Endothelial cell of umbilical vein (primary cell): ENCODE data around the gene ACAP2. TPM values are rescaled to one million over a fixed set of nuclear protein-coding genes. Genes with fewer than 3 reads are reported as not detected.
"Not testable (repeated sequence)": the region's sequence is repeated elsewhere in the genome, so short reads cannot be mapped to it uniquely, and the experiment has no call there.

Experiments used
- BruUV-seq: library from RNA; stranded (reverse); fragments of 400-500 nt; replicated peaks from 2 replicates; lab custom pipeline; 2021; lab: Mats Ljungman, UMichigan
- CTCF ChIA-PET: fragments of 300-600, 350-600 bp; sonication (Branson Sonifier 250); formaldehyde crosslinking; loops from one replicate; lab custom pipeline; 2021; ENCODE audit warnings: antibody characterized with exemption, inconsistent platforms; lab: Charles Lee
- POLR2A ChIA-PET: fragments of 300-600, 350-600 bp; sonication (Branson Sonifier 250); formaldehyde crosslinking; loops from one replicate; lab custom pipeline; 2021; ENCODE audit warnings: antibody characterized with exemption, inconsistent platforms; lab: Charles Lee
- DNase-seq: peaks from one replicate; pipeline ENCODE4 v3.0.0-alpha.2; 2011; ENCODE audit warnings: low read depth, low spot score
- FAIRE-seq: peaks from 2 replicates; lab custom pipeline; 2011; peaks lifted over from hg19 to GRCh38; lab: Jason Lieb, UNC
- H2AFZ ChIP-seq: 2 replicates; pipeline ENCODE4 v1.6.0; 2012; ENCODE audit warnings: low read depth, low read length, control low read depth, inconsistent platforms
- H3K27ac ChIP-seq: 2 replicates; pipeline ENCODE4 v1.5.1; 2011; ENCODE audit warnings: low read depth, mild to moderate bottlenecking, control low read depth, low read length, moderate library complexity; ENCODE audit not compliant: insufficient read depth
- H3K27me3 ChIP-seq, 2 experiments: 2 replicates each; pipeline versions ENCODE4 v1.6.0 to v1.6.1; 2011; ENCODE audit warnings: low read length in 2 of 2, mixed read lengths in 1 of 2; ENCODE audit not compliant: control insufficient read depth in 2 of 2, insufficient read depth in 2 of 2
- H3K36me3 ChIP-seq, 2 experiments: 2 replicates in 1 of 2; 3 replicates in 1 of 2; pipeline ENCODE4 v1.5.1; 2011; ENCODE audit warnings: low read length in 2 of 2, mild to moderate bottlenecking in 1 of 2, moderate library complexity in 1 of 2; ENCODE audit not compliant: control insufficient read depth in 2 of 2, insufficient read depth in 2 of 2; ENCODE audit errors: extremely low read depth in 1 of 2
- H3K4me1 ChIP-seq: 3 replicates; pipeline ENCODE4 v1.5.1; 2011; ENCODE audit warnings: mild to moderate bottlenecking, low read length; ENCODE audit not compliant: control insufficient read depth, insufficient read depth; ENCODE audit errors: extremely low read depth
- H3K4me2 ChIP-seq: 2 replicates; pipeline ENCODE4 v1.6.1; 2011; ENCODE audit warnings: low read length, control low read depth, mixed read lengths; ENCODE audit not compliant: insufficient read depth
- H3K4me3 ChIP-seq, 3 experiments: fragments of 200-600 bp in 1 of 3; sonication (generic), shearing (Covaris generic) in 1 of 3; replicated peaks in 1 of 3; 2 replicates each; pipeline ENCODE4 v1.5.1; 2011 to 2016; ENCODE audit warnings: control low read depth in 3 of 3, low read length in 3 of 3, mild to moderate bottlenecking in 2 of 3, inconsistent platforms in 1 of 3, low read depth in 1 of 3, moderate library complexity in 1 of 3; ENCODE audit not compliant: insufficient read depth in 1 of 3
- H3K79me2 ChIP-seq: 2 replicates; pipeline ENCODE4 v1.6.0; 2012; ENCODE audit warnings: low read length, inconsistent platforms; ENCODE audit not compliant: control insufficient read depth, insufficient read depth
- H3K9ac ChIP-seq: replicated peaks from 2 replicates; pipeline ENCODE3; 2011; ENCODE audit warnings: low read length, control low read depth; ENCODE audit not compliant: insufficient read depth; ENCODE audit errors: extremely low read depth
- H3K9me1 ChIP-seq: replicated peaks from 3 replicates; pipeline ENCODE4 v1.6.0; 2011; ENCODE audit warnings: mild to moderate bottlenecking, low read length; ENCODE audit not compliant: control insufficient read depth, insufficient read depth; ENCODE audit errors: extremely low read depth
- H3K9me3 ChIP-seq: replicated peaks from 2 replicates; pipeline ENCODE4 v1.5.1; 2012; ENCODE audit warnings: low read length, inconsistent platforms; ENCODE audit not compliant: control insufficient read depth, insufficient read depth
- H4K20me1 ChIP-seq: replicated peaks from 2 replicates; pipeline ENCODE3; 2011; ENCODE audit warnings: mild to moderate bottlenecking, low read length; ENCODE audit not compliant: control insufficient read depth, insufficient read depth; ENCODE audit errors: extremely low read depth
- EZH2 ChIP-seq: IDR thresholded peaks from 2 replicates; pipeline ENCODE4 v1.6.1; 2012; ENCODE audit warnings: borderline replicate concordance, low read depth, mild to moderate bottlenecking, moderate library complexity, low read length, inconsistent platforms; ENCODE audit not compliant: severe bottlenecking
- FOS ChIP-seq: IDR thresholded peaks from 2 replicates; pipeline ENCODE4 v1.6.1; 2011; ENCODE audit warnings: mild to moderate bottlenecking, low read length, moderate library complexity, borderline replicate concordance; ENCODE audit not compliant: insufficient read depth
- GATA2 ChIP-seq: IDR thresholded peaks from 2 replicates; pipeline ENCODE4 v1.7.0; 2011; ENCODE audit warnings: low read depth, mild to moderate bottlenecking, moderate library complexity, mixed read lengths, low read length; ENCODE audit not compliant: insufficient read length, insufficient read depth
- JUN ChIP-seq: IDR thresholded peaks from 2 replicates; pipeline ENCODE4 v1.6.1; 2011; ENCODE audit warnings: borderline replicate concordance, low read depth; ENCODE audit not compliant: insufficient read length, insufficient read depth
- MYC ChIP-seq: IDR thresholded peaks from one replicate; pipeline ENCODE4 v1.6.1; 2011; ENCODE audit warnings: mild to moderate bottlenecking, low read depth, low read length
- POLR2A ChIP-seq: IDR thresholded peaks from 2 replicates; pipeline ENCODE4 v1.6.1; 2012; ENCODE audit warnings: low read depth, mild to moderate bottlenecking, control low read depth, low read length
- POLR2AphosphoS5 ChIP-seq: IDR thresholded peaks from 2 replicates; pipeline ENCODE4 v1.6.1; 2012; ENCODE audit warnings: low read depth, mild to moderate bottlenecking, control low read depth, low read length, moderate library complexity; ENCODE audit not compliant: insufficient read depth
- dilution Hi-C: fragments of 300-500 bp; cut with MboI; formaldehyde crosslinking; loops from one replicate; pipeline ENCODE4 v1.15.0; 2019; ENCODE audit warnings: low sequenced_read_pairs; ENCODE audit not compliant: extremely low pct_ligation_motif_present
- intact Hi-C: fragments of 100-400 bp; cut with micrococcal nuclease; formaldehyde crosslinking; loops from one replicate; pipeline ENCODE4 v1.10.0; 2022
- polyA plus RNA-seq, 4 experiments: library from polyadenylated mRNA; depleted of rRNA in 3 of 4; stranded (reverse) in 3 of 4; unstranded in 1 of 4; fragments of >200 nt; gene quantifications; 2 replicates each; pipeline versions ENCODE4 v1.2.1 to v1.2.3, GENCODE V29; 2011 to 2012; ENCODE audit warnings: missing spikeins in 1 of 4
- total RNA-seq: library from RNA; stranded (reverse); gene quantifications from 2 replicates; pipeline ENCODE4 v1.2.3, GENCODE V29; 2021
- TF ChIP-seq, protein P1 (sequence below), 2 donors: IDR thresholded peaks; 1 replicate in 1 of 2; 2 replicates in 1 of 2; pipeline ENCODE4 v1.5.1; 2011; ENCODE audit warnings: low read length in 2 of 2, mild to moderate bottlenecking in 2 of 2, moderate library complexity in 2 of 2, control low read depth in 1 of 2, inconsistent platforms in 1 of 2, low read depth in 1 of 2; ENCODE audit not compliant: insufficient read depth in 1 of 2; ENCODE audit errors: extremely low read depth in 1 of 2
- TF ChIP-seq, protein P2 (sequence below): IDR thresholded peaks from 2 replicates; pipeline ENCODE4 v1.6.1; 2011; ENCODE audit not compliant: insufficient read depth, insufficient read length

Gene ACAP2
- total and polyA plus RNA-seq, 2 donors (not counting 3 experiments of a cell fraction or from before 2014, with no cell fraction given): 13.6 to 36.9 TPM

DNA sequence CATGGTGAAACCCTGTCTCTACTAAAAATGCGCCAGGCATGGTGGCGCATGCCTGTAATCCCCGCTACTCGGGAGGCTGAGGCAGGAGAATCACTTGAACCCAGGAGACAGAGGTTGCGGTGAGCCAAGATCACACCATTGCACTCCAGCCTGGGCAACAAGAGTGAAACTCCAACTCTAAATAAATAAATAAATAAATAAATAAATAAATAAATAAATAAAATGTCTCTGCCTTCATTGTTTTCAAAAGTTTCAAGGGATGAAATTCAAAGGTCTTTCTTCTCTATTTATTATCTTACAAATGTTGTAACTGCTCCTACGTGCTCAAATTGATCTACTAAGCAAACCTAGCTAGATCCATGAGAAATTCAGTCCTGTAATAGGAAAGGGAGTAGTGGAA, 44.4 kb downstream of the ACAP2 start:
- H2AFZ ChIP-seq, H3K9ac ChIP-seq, DNase-seq, BruUV-seq, H3K27ac ChIP-seq, CTCF ChIA-PET, H3K9me1 ChIP-seq, H3K4me3 ChIP-seq, dilution Hi-C loops, FAIRE-seq, H3K9me3 ChIP-seq, H4K20me1 ChIP-seq, intact Hi-C loops, H3K27me3 ChIP-seq, POLR2A ChIA-PET, H3K36me3 ChIP-seq, H3K4me1 ChIP-seq, H3K4me2 ChIP-seq: not testable (repeated sequence)
- peaks cover 44% of the 10 kb centered on the region for H3K79me2 ChIP-seq

DNA sequence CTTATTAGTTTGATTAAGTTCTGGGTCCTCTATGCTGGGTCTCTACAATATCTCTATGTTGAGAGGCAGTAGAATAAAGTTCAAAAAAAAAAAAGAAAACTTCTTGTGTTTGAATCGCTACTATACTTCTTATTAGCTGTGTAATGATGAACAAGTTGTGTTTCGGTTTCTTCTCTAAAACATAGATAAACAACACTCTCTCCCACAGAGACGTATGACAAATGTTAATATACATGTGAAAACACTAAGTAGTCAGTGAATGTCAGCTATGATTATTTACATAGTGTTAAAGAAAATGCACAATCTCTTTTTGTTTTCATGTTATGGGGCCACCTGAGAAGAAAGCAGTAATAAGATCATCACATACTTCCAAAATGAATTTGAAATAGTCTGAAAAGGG, 45.3 kb downstream of the ACAP2 start:
- CTCF ChIA-PET: interaction anchor here (1.2 kb wide), 1 partner anchor 126 kb away, joined by 3 read pairs; the partner anchor contains the start of gene XXYLT1

More for the DNA sequence above, 45.3 kb downstream of the ACAP2 start:
- Histone ChIP-seq H3K27ac (no peak overlapping the region), H3K4me2 (no peak overlapping the region), H2AFZ (no peak overlapping the region), H3K4me1 (no peaks in the 10 kb centered on the region), H3K9me1 (no peaks in the 10 kb centered on the region), H3K36me3 (no peaks in the 10 kb centered on the region), H3K9ac (no peak overlapping the region), H3K9me3 (no peaks in the 10 kb centered on the region), H3K4me3 (no peak overlapping the region), H3K79me2 (peaks cover 42% of the 10 kb centered on the region), H3K27me3 (no peaks in the 10 kb centered on the region), H4K20me1 (no peaks in the 10 kb centered on the region)
- TF ChIP-seq EZH2: no peak
- TF ChIP-seq GATA2: no peak
- no peak for TF ChIP-seq POLR2A
- no peak for TF ChIP-seq POLR2AphosphoS5
- TF ChIP-seq, protein P1, sequence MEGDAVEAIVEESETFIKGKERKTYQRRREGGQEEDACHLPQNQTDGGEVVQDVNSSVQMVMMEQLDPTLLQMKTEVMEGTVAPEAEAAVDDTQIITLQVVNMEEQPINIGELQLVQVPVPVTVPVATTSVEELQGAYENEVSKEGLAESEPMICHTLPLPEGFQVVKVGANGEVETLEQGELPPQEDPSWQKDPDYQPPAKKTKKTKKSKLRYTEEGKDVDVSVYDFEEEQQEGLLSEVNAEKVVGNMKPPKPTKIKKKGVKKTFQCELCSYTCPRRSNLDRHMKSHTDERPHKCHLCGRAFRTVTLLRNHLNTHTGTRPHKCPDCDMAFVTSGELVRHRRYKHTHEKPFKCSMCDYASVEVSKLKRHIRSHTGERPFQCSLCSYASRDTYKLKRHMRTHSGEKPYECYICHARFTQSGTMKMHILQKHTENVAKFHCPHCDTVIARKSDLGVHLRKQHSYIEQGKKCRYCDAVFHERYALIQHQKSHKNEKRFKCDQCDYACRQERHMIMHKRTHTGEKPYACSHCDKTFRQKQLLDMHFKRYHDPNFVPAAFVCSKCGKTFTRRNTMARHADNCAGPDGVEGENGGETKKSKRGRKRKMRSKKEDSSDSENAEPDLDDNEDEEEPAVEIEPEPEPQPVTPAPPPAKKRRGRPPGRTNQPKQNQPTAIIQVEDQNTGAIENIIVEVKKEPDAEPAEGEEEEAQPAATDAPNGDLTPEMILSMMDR (IDR thresholded peaks at IDR 0.05; ENCODE audit: extremely low read depth in 1 of 2, insufficient read depth in 1 of 2, low read depth in 1 of 2, low read length in 2 of 2): no peak
- no peak for TF ChIP-seq FOS
- TF ChIP-seq MYC: no peak
- TF ChIP-seq JUN: no peak
- TF ChIP-seq, protein P2, sequence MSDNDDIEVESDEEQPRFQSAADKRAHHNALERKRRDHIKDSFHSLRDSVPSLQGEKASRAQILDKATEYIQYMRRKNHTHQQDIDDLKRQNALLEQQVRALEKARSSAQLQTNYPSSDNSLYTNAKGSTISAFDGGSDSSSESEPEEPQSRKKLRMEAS: no peak
- dilution Hi-C loops: no loop called here
- intact Hi-C loops: no loop called here
- POLR2A ChIA-PET: no interaction called here
- DNase-seq (no peak), FAIRE-seq (no peak)
- no TSS peak for BruUV-seq
